ENCODE measurements around the gene GFI1B. TPM values are rescaled to one million over a fixed set of nuclear protein-coding genes. Genes with fewer than 3 reads are reported as not detected.
A peak's percentile ranks its signal among the peaks of the same experiment; 100 is the strongest.

Gene GFI1B
- total and polyA plus RNA-seq, 4 experiments from 2014 or later, result not detected

GRCh38 chr9:132943651-132944293 is 34.7 kb upstream of the GFI1B start:
- peak overlapping the region; percentile 92 to 98 (median 96) for H3K4me3 Mint-ChIP-seq
- peaks cover 0 to 3% of the 10 kb centered on the region in 2 donors for H3K27me3 Mint-ChIP-seq
- H3K27me3 ChIP-seq (ENCODE audit: insufficient read depth, low read length), result no peaks in the 10 kb centered on the region
- ChIA-PET POLR2A (ENCODE audit: partially characterized antibody) (interaction anchor here (0.6 to 3.6 kb wide), 12 partner anchors 8 to 1672 kb away, joined by 3 to 22 read pairs (median 6); partner anchors contain the start of genes AK8, CFAP77, GTF3C5 and SPACA9), CTCF (ENCODE audit: partially characterized antibody) (interaction anchor here (1.4 to 4.0 kb wide), 3 partner anchors 28 to 66 kb away, joined by 3 to 19 read pairs (median 4); no protein-coding TSS in a partner anchor)
- H3K36me3 ChIP-seq (ENCODE audit: insufficient read depth, low read length), result no peaks in the 10 kb centered on the region
- H3K36me3 Mint-ChIP-seq, result peaks cover 0 to 11% of the 10 kb centered on the region in 2 donors
- intact Hi-C loops (cut with micrococcal nuclease), result loop anchor here (2.0 kb wide), 1 partner anchor 65 kb away; the partner anchor contains the start of genes AK8 and SPACA9
- H3K4me3 ChIP-seq (ENCODE audit: low read length in 2 of 2), result peak overlapping the region; percentile 74 to 91
- peak overlapping the region; percentile 90 for H3K27ac ChIP-seq (ENCODE audit: low read depth, low read length)
- peaks cover 11 to 36% (median 22%) of the 10 kb centered on the region in 4 donors for H3K4me1 Mint-ChIP-seq
- DNase-seq, result peak in 2 of 5 donors; percentile 4
- H3K4me1 ChIP-seq (ENCODE audit: insufficient read depth, low read length), result peaks cover 27% of the 10 kb centered on the region
- peak overlapping the region; percentile 91 to 100 (median 95) for H3K27ac Mint-ChIP-seq
- H3K9me3 ChIP-seq (ENCODE audit: control insufficient read depth in 1 of 2, low read length in 2 of 2), result no peaks in the 10 kb centered on the region
- H3K9me3 Mint-ChIP-seq, result peaks cover 0 to 6% (median 0%) of the 10 kb centered on the region in 8 donors

DNA sequence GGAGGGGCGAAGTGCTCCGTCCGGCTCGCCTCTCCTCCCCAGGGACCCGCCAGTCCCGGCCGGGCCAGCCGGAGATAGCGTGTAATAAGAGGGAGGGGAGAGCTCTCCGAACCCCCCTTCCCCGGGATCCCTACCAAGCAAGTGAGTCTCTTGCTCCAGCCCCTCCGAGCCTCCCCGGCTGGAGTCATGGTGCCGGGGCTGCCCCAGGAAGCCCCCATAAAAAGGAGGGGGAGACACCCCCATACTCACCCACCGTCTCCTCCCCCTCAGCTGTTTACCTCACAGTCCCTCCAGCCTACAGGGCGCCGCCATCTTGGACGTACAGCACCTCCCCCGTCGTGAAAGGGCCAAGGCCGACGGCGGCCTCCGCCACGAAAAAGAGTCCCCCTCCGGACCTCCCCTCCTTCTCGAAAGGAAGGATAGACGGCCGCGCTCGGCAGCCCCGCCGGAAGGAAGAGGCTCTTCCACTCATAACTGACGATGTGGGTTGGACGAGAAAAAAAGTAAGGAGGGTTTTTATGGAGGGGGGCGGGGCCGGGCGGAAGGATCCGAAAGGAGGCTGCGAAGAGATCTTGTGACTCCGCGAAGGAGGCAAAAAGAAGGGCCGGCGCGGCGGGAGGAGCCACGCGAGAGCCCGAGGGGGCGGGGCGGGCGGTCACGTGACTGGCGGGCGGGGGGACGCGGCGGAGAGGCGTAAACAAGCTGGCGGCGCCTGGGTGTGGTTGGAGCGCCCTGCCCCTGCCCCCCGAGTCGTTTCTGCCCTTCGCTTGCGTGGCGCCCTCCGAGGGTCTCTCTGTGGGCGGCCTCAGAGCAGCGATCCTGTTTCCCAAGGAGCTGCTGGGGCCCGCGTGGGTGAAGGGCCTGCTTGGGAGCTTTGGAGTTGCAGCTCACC is 34.0 kb upstream of the GFI1B start, which contains the start of gene TSC1:
Gene TSC1 (minus strand): TSS at position 323 of the 892 bp plus-strand sequence. CDS start 15,744 bp downstream, outside the sequence.
- Histone ChIP-seq H3K9me3 (ENCODE audit: control insufficient read depth in 1 of 2, low read length in 2 of 2) (no peaks in the 10 kb centered on the region), H3K36me3 (ENCODE audit: insufficient read depth, low read length) (no peaks in the 10 kb centered on the region), H3K27ac (ENCODE audit: low read depth, low read length) (peak within 1 kb of the TSS; percentile 90), H3K4me3 (ENCODE audit: low read length in 2 of 2) (peak within 1 kb of the TSS; percentile 74 to 91), H3K27me3 (ENCODE audit: insufficient read depth, low read length) (no peaks in the 10 kb centered on the region), H3K4me1 (ENCODE audit: insufficient read depth, low read length) (peaks cover 27% of the 10 kb centered on the region)
- H3K4me3 Mint-ChIP-seq, result peak within 1 kb of the TSS; percentile 94 to 98 (median 96)
- POLR2A ChIA-PET (ENCODE audit: partially characterized antibody), result interaction anchor here (0.6 to 3.6 kb wide), 21 partner anchors 9 to 1673 kb away, joined by 3 to 22 read pairs (median 5); partner anchors contain the start of genes AK8, CFAP77, DDX31 and GTF3C4
- peaks cover 11 to 36% (median 22%) of the 10 kb centered on the region in 4 donors for H3K4me1 Mint-ChIP-seq
- peak; percentile 96 to 99 (median 97) for DNase-seq
- peaks cover 0 to 11% of the 10 kb centered on the region in 2 donors for H3K36me3 Mint-ChIP-seq
- H3K9me3 Mint-ChIP-seq, result peaks cover 0 to 6% (median 0%) of the 10 kb centered on the region in 8 donors
- H3K27me3 Mint-ChIP-seq, result peaks cover 0 to 3% of the 10 kb centered on the region in 2 donors
- CTCF ChIA-PET (ENCODE audit: partially characterized antibody), result interaction anchor here (0.7 to 4.0 kb wide), 7 partner anchors 27 to 205 kb away, joined by 3 to 19 read pairs (median 4); no protein-coding TSS in a partner anchor
- peak within 1 kb of the TSS; percentile 99 to 100 (median 100) for H3K27ac Mint-ChIP-seq
- intact Hi-C loops (cut with micrococcal nuclease), result loop anchor here (2.0 kb wide), 1 partner anchor 66 kb away; the partner anchor contains the start of genes AK8 and SPACA9

- POLR2A ChIA-PET (ENCODE audit: partially characterized antibody), result interaction anchor here (0.8 to 3.6 kb wide), 16 partner anchors 10 to 535 kb away, joined by 3 to 22 read pairs (median 5); partner anchors contain the start of genes AK8, CFAP77, DDX31 and GTF3C4
- CTCF ChIA-PET (ENCODE audit: partially characterized antibody), result interaction anchor here (0.7 to 4.0 kb wide), 6 partner anchors 42 to 204 kb away, joined by 3 to 19 read pairs (median 5); no protein-coding TSS in a partner anchor
- H3K36me3 Mint-ChIP-seq, result peaks cover 0 to 11% of the 10 kb centered on the region in 2 donors
Observed at GRCh38 chr9:132945186-132946130, 33.0 kb upstream of the GFI1B start.

DNA sequence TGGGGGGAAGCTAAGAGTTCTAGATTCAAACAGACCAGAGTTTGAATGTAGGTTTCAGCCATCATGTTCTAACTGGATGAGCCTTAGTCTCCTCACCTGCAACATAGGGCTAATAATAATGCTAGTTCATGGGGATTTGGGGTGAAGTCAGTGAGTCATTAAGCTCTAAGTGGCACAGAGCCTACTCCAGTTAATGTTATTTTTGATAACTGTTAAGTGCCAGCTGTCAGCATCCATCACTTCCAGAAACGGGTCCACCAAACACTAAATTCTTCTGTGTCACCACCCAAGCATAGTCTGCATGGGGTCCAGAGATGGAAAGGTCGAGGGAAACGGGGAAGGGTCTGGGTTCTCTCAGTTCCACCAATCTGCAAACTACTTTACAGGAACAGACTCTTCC is 32.3 kb upstream of the GFI1B start:
- H3K27ac ChIP-seq (ENCODE audit: low read depth, low read length), result no peak overlapping the region
- ChIA-PET POLR2A (ENCODE audit: partially characterized antibody) (interaction anchor here (0.8 to 3.6 kb wide), 3 partner anchors 68 to 276 kb away, joined by 4 to 22 read pairs (median 5); partner anchors contain the start of genes AK8, GTF3C4 and SPACA9), CTCF (ENCODE audit: partially characterized antibody) (interaction anchor here (2.8 kb wide), 1 partner anchor 45 kb away, joined by 9 read pairs; no protein-coding TSS in a partner anchor)
- peaks cover 27% of the 10 kb centered on the region for H3K4me1 ChIP-seq (ENCODE audit: insufficient read depth, low read length)
- no peak overlapping the region for H3K4me3 ChIP-seq (ENCODE audit: low read length in 2 of 2)
- peaks cover 0 to 6% (median 0%) of the 10 kb centered on the region in 8 donors for H3K9me3 Mint-ChIP-seq
- DNase-seq, result no peak
- H3K36me3 Mint-ChIP-seq, result peaks cover 0 to 11% of the 10 kb centered on the region in 2 donors
- intact Hi-C loops (cut with micrococcal nuclease), result no loop called here
- peaks cover 11 to 36% (median 22%) of the 10 kb centered on the region in 4 donors for H3K4me1 Mint-ChIP-seq
- peak overlapping the region in 6 of 7 donors; percentile 37 to 100 (median 69) for H3K27ac Mint-ChIP-seq
- H3K36me3 ChIP-seq (ENCODE audit: insufficient read depth, low read length), result no peaks in the 10 kb centered on the region
- no peaks in the 10 kb centered on the region for H3K9me3 ChIP-seq (ENCODE audit: control insufficient read depth in 1 of 2, low read length in 2 of 2)
- H3K4me3 Mint-ChIP-seq, result peak overlapping the region in 3 of 8 donors; percentile 1 to 30 (median 4)
- H3K27me3 ChIP-seq (ENCODE audit: insufficient read depth, low read length), result no peaks in the 10 kb centered on the region
- peaks cover 0 to 3% of the 10 kb centered on the region in 2 donors for H3K27me3 Mint-ChIP-seq

More at GRCh38 chr9:132945186-132946130, 33.0 kb upstream of the GFI1B start:
- intact Hi-C loops (cut with micrococcal nuclease), result loop anchor here (2.0 kb wide), 1 partner anchor 67 kb away; the partner anchor contains the start of genes AK8 and SPACA9
- peak overlapping the region; percentile 42 to 91 for H3K4me3 ChIP-seq (ENCODE audit: low read length in 2 of 2)
- H3K27me3 ChIP-seq (ENCODE audit: insufficient read depth, low read length), result no peaks in the 10 kb centered on the region
- Mint-ChIP-seq H3K4me3 (peak overlapping the region; percentile 94 to 98 (median 96)), H3K4me1 (peaks cover 11 to 36% (median 22%) of the 10 kb centered on the region in 4 donors), H3K9me3 (peaks cover 0 to 6% (median 0%) of the 10 kb centered on the region in 8 donors), H3K27ac (peak overlapping the region; percentile 99 to 100 (median 100)), H3K27me3 (peaks cover 0 to 3% of the 10 kb centered on the region in 2 donors)
- H3K36me3 ChIP-seq (ENCODE audit: insufficient read depth, low read length), result no peaks in the 10 kb centered on the region
- H3K9me3 ChIP-seq (ENCODE audit: control insufficient read depth in 1 of 2, low read length in 2 of 2), result no peaks in the 10 kb centered on the region
- DNase-seq, result no peak
- peak overlapping the region; percentile 90 for H3K27ac ChIP-seq (ENCODE audit: low read depth, low read length)
- peaks cover 27% of the 10 kb centered on the region for H3K4me1 ChIP-seq (ENCODE audit: insufficient read depth, low read length)

GRCh38 chr9:132946631-132947295 is 31.7 kb upstream of the GFI1B start:
- intact Hi-C loops (cut with micrococcal nuclease), result no loop called here
- H3K9me3 ChIP-seq (ENCODE audit: control insufficient read depth in 1 of 2, low read length in 2 of 2), result no peaks in the 10 kb centered on the region
- no peaks in the 10 kb centered on the region for H3K27me3 ChIP-seq (ENCODE audit: insufficient read depth, low read length)
- peak overlapping the region in 5 of 7 donors; percentile 22 to 100 (median 44) for H3K27ac Mint-ChIP-seq
- peaks cover 0 to 11% of the 10 kb centered on the region in 2 donors for H3K36me3 Mint-ChIP-seq
- H3K27ac ChIP-seq (ENCODE audit: low read depth, low read length), result no peak overlapping the region
- H3K4me3 Mint-ChIP-seq, result peak overlapping the region in 1 of 8 donors; percentile 32
- ChIA-PET CTCF (ENCODE audit: partially characterized antibody) (interaction anchor here (1.1 to 2.8 kb wide), 3 partner anchors 25 to 75 kb away, joined by 6 to 9 read pairs (median 7); no protein-coding TSS in a partner anchor), POLR2A (ENCODE audit: partially characterized antibody) (interaction anchor here (0.8 to 3.6 kb wide), 3 partner anchors 69 to 276 kb away, joined by 4 to 22 read pairs (median 5); partner anchors contain the start of genes AK8, GTF3C4 and SPACA9)
- peaks cover 0 to 6% (median 0%) of the 10 kb centered on the region in 8 donors for H3K9me3 Mint-ChIP-seq
- peaks cover 27% of the 10 kb centered on the region for H3K4me1 ChIP-seq (ENCODE audit: insufficient read depth, low read length)
- H3K4me3 ChIP-seq (ENCODE audit: low read length in 2 of 2), result no peak overlapping the region
- DNase-seq, result no peak
- H3K4me1 Mint-ChIP-seq, result peaks cover 10 to 36% (median 21%) of the 10 kb centered on the region in 4 donors
- no peaks in the 10 kb centered on the region for H3K36me3 ChIP-seq (ENCODE audit: insufficient read depth, low read length)
- peaks cover 0 to 5% of the 10 kb centered on the region in 2 donors for H3K27me3 Mint-ChIP-seq
